GM12878 (cell line): ENCODE results near the gene ZNF576. TPM values are rescaled to one million over a fixed set of nuclear protein-coding genes. Genes with fewer than 3 reads are reported as not detected.

Experiments used
- ATAC-seq: fragments of 200-7000 bp; cut with Tn5 transposase; 3 replicates; pipeline ENCODE4 v1.9.1; 2020; ENCODE audit warnings: mild to moderate bottlenecking, moderate library complexity
- BruUV-seq: library from RNA; stranded (reverse); fragments of 400-500 nt; replicated peaks from 2 replicates; lab custom pipeline; 2021; lab: Mats Ljungman, UMichigan
- CTCF ChIA-PET: fragments of 300-600 bp; sonication (Branson Sonifier 250); formaldehyde crosslinking; extraction: SDS; loops from one replicate; lab custom pipeline; 2021; ENCODE audit warnings: inconsistent platforms; lab: Yijun Ruan, JAX
- POLR2A ChIA-PET: fragments of 350-600 bp; formaldehyde crosslinking; extraction: SDS; loops from one replicate; lab custom pipeline; 2021; ENCODE audit warnings: inconsistent platforms; lab: Charles Lee
- RAD21 ChIA-PET: fragments of 300-600 bp; sonication (Branson Sonifier 250); formaldehyde crosslinking; loops from one replicate; lab custom pipeline; 2023; ENCODE audit warnings: antibody characterized with exemption; ENCODE audit not compliant: unreplicated experiment; lab: Charles Lee
- SMC1A ChIA-PET: fragments of 300-600 bp; sonication (Branson Sonifier 250); formaldehyde crosslinking; loops from one replicate; lab custom pipeline; 2023; ENCODE audit not compliant: unreplicated experiment, uncharacterized antibody; lab: Charles Lee
- DNase-seq: peaks from one replicate; pipeline ENCODE4 v3.0.0-alpha.2; 2011; ENCODE audit warnings: low read depth, low spot score
- FAIRE-seq: peaks from 3 replicates; lab custom pipeline; 2011; peaks lifted over from hg19 to GRCh38; lab: Jason Lieb, UNC
- H2AFZ ChIP-seq: 2 replicates; pipeline ENCODE4 v1.6.0; 2011; ENCODE audit warnings: low read depth, low read length, control low read depth; ENCODE audit not compliant: control insufficient read depth
- H3K27ac ChIP-seq: 2 replicates; pipeline ENCODE4 v1.5.1; 2011; ENCODE audit warnings: control low read depth; ENCODE audit not compliant: control insufficient read depth, insufficient read depth
- H3K27me3 ChIP-seq, 2 experiments: replicated peaks in 1 of 2; 2 replicates each; pipeline versions ENCODE4 v1.6.0 to v1.6.1; 2011; ENCODE audit warnings: low read length in 1 of 2; ENCODE audit not compliant: control insufficient read depth in 2 of 2, insufficient read depth in 2 of 2
- H3K36me3 ChIP-seq, 2 experiments: 2 replicates each; pipeline ENCODE4 v1.5.1; 2011; ENCODE audit warnings: low read length in 1 of 2; ENCODE audit not compliant: control insufficient read depth in 2 of 2, insufficient read depth in 2 of 2
- H3K4me1 ChIP-seq: 2 replicates; pipeline ENCODE4 v1.6.1; 2011; ENCODE audit warnings: mild to moderate bottlenecking, low read length, moderate library complexity, mixed read lengths; ENCODE audit not compliant: control insufficient read depth, insufficient read depth
- H3K4me2 ChIP-seq: 2 replicates; pipeline ENCODE4 v1.6.0; 2011; ENCODE audit warnings: control low read depth; ENCODE audit not compliant: control insufficient read depth, insufficient read depth
- H3K4me3 ChIP-seq: fragments of 200-600 bp; sonication (generic); 2 replicates; pipeline ENCODE4 v1.5.1; 2016
- H3K79me2 ChIP-seq: 2 replicates; pipeline ENCODE4 v1.6.0; 2011; ENCODE audit warnings: low read length; ENCODE audit not compliant: control insufficient read depth, insufficient read depth
- H3K9ac ChIP-seq: 2 replicates; pipeline ENCODE4 v1.8.0; 2011; ENCODE audit warnings: low read length, control low read depth, mixed read lengths; ENCODE audit not compliant: control insufficient read depth, insufficient read depth
- H3K9me3 ChIP-seq: replicated peaks from 3 replicates; pipeline ENCODE4 v1.5.1; 2011; ENCODE audit warnings: mild to moderate bottlenecking, low read length; ENCODE audit not compliant: control insufficient read depth, insufficient read depth
- H4K20me1 ChIP-seq: 2 replicates; pipeline ENCODE4 v1.6.0; 2011; ENCODE audit not compliant: control insufficient read depth, insufficient read depth
- ATF2 ChIP-seq: IDR thresholded peaks from 2 replicates; pipeline ENCODE4 v1.6.1; 2012; ENCODE audit warnings: low read length, inconsistent platforms
- DPF2 ChIP-seq: fragments of 450-650 bp; IDR thresholded peaks from 2 replicates; pipeline ENCODE4 v1.6.1; 2017; ENCODE audit warnings: mild to moderate bottlenecking
- NFYA ChIP-seq: IDR thresholded peaks from 2 replicates; pipeline ENCODE4 v1.6.1; 2011; ENCODE audit warnings: low read depth, mild to moderate bottlenecking, low read length, improper control_type of control experiment, borderline replicate concordance
- PAX8 ChIP-seq: fragments of 450-650 bp; IDR thresholded peaks from 2 replicates; pipeline ENCODE4 v1.6.1; 2017; ENCODE audit warnings: mild to moderate bottlenecking, moderate library complexity
- POLR2AphosphoS5 ChIP-seq: IDR thresholded peaks from 2 replicates; pipeline ENCODE4 v1.6.1; 2011; ENCODE audit warnings: mild to moderate bottlenecking, low read length, inconsistent platforms
- RAD21 ChIP-seq: IDR thresholded peaks from 2 replicates; pipeline ENCODE4 v1.6.1; 2011; ENCODE audit warnings: mild to moderate bottlenecking, low read depth, low read length, moderate library complexity; ENCODE audit not compliant: insufficient read depth
- ZBTB33 ChIP-seq: fragments of 450-650 bp; IDR thresholded peaks from 2 replicates; pipeline ENCODE4 v1.6.1; 2017; ENCODE audit warnings: mild to moderate bottlenecking
- ZNF217 ChIP-seq: fragments of 450-650 bp; IDR thresholded peaks from 2 replicates; pipeline ENCODE4 v1.6.1; 2017; ENCODE audit warnings: antibody characterized with exemption, mild to moderate bottlenecking
- WGBS: methylation state at CpG from one replicate; pipeline ENCODE4 v1.1.6; 2016; ENCODE audit warnings: low lambda C conversion rate; ENCODE audit not compliant: insufficient replicate concordance, insufficient coverage; ENCODE audit errors: missing lambda C conversion rate; 5-methylcytosine and 5-hydroxymethylcytosine counted together
- in situ Hi-C: fragments of 300-500 bp; cut with MboI; formaldehyde crosslinking; loops from 9 replicates; pipeline ENCODE4 v1.14.3; 2018; ENCODE audit warnings: mixed read lengths
- intact Hi-C: fragments of 100-400 bp; cut with micrococcal nuclease; formaldehyde crosslinking; loops from one replicate; pipeline ENCODE4 v1.14.2; 2022; ENCODE audit not compliant: unreplicated experiment
- polyA plus RNA-seq, 11 experiments: library from polyadenylated mRNA; depleted of rRNA in 4 of 11; unstranded in 6 of 11; stranded (reverse) in 5 of 11; fragments of >200 nt; fragmentation: Nextera tagmentation in 4 of 11; fragmentation: Illumina TruSeq in 1 of 11; extraction: Ambion mirVana in 4 of 11; extraction: Trizol in 1 of 11; gene quantifications; 1 replicate in 1 of 11; 2 replicates in 10 of 11; pipeline versions ENCODE4 v1.2.1 to v1.2.3, GENCODE V29; 2011 to 2016; ENCODE audit warnings: inconsistent platforms in 2 of 11, missing spikeins in 2 of 11, low read depth in 1 of 11
- total RNA-seq, 4 experiments: library from RNA; depleted of rRNA in 3 of 4; stranded (reverse); fragments of >200 nt in 3 of 4; fragmentation: Illumina TruSeq in 1 of 4; extraction: Trizol in 1 of 4; gene quantifications; 2 replicates each; pipeline versions ENCODE4 v1.2.1 to v1.2.3, GENCODE V29; 2013 to 2021
- TF ChIP-seq, protein P1 (sequence below): fragments of 450-650 bp; conservative IDR thresholded peaks from 2 replicates; pipeline ENCODE4 v1.6.1; 2017; ENCODE audit warnings: mild to moderate bottlenecking, moderate library complexity

Gene ZNF576
- total and polyA plus RNA-seq, 10 of the 15 experiments (the other 5 are each of a cell fraction or from before 2014, with no cell fraction given) = 7.4 to 29.8 (median 14.3) TPM

GRCh38 chr19:43643326-43643725 lies 46.9 kb downstream of the ZNF576 start:
- Histone ChIP-seq H3K9ac (no peak overlapping the region), H3K79me2 (no peaks in the 10 kb centered on the region), H3K4me2 (no peak overlapping the region), H4K20me1 (no peaks in the 10 kb centered on the region), H3K4me1 (peaks cover 5% of the 10 kb centered on the region), H3K27ac (no peak overlapping the region), H3K36me3 (no peaks in the 10 kb centered on the region), H2AFZ (no peak overlapping the region), H3K4me3 (no peak overlapping the region), H3K9me3 (no peaks in the 10 kb centered on the region; the same call in 1 of the 3 replicates), H3K27me3 (peaks cover 9 to 16% of the 10 kb centered on the region in 2 experiments)
- in situ Hi-C loops (no loop called here), intact Hi-C loops (no loop called here)
- 48% methylated on average over 3 of the region's 3 CpGs for WGBS
- FAIRE-seq = no peak
- no peak for DNase-seq
- ChIA-PET CTCF (no interaction called here), SMC1A (interaction anchor here (1.5 kb wide), 1 partner anchor 88 kb away, joined by 3 read pairs; no protein-coding TSS in a partner anchor), RAD21 (no interaction called here), POLR2A (no interaction called here)
- no peak for TF ChIP-seq NFYA
- no peak for TF ChIP-seq POLR2AphosphoS5
- TF ChIP-seq, protein P1, sequence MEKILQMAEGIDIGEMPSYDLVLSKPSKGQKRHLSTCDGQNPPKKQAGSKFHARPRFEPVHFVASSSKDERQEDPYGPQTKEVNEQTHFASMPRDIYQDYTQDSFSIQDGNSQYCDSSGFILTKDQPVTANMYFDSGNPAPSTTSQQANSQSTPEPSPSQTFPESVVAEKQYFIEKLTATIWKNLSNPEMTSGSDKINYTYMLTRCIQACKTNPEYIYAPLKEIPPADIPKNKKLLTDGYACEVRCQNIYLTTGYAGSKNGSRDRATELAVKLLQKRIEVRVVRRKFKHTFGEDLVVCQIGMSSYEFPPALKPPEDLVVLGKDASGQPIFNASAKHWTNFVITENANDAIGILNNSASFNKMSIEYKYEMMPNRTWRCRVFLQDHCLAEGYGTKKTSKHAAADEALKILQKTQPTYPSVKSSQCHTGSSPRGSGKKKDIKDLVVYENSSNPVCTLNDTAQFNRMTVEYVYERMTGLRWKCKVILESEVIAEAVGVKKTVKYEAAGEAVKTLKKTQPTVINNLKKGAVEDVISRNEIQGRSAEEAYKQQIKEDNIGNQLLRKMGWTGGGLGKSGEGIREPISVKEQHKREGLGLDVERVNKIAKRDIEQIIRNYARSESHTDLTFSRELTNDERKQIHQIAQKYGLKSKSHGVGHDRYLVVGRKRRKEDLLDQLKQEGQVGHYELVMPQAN = no peak
- no peak for TF ChIP-seq ZNF217
- TF ChIP-seq RAD21 = no peak
- no peak for TF ChIP-seq ATF2
- no peak for TF ChIP-seq PAX8
- TF ChIP-seq DPF2 = no peak
- TF ChIP-seq ZBTB33 = no peak
- no peak for ATAC-seq
- no TSS peak for BruUV-seq
